ENCODE data around the gene PHETA1. TPM values are rescaled to one million over a fixed set of nuclear protein-coding genes. Genes with fewer than 3 reads are reported as not detected.
"Not testable (repeated sequence)": the region's sequence is repeated elsewhere in the genome, so short reads cannot be mapped to it uniquely, and the experiment has no call there.

PHETA1 gene
- polyA plus RNA-seq, 2 of the 4 experiments (the other 2 are of a cell fraction): 2.9 to 7.1 TPM

DNA sequence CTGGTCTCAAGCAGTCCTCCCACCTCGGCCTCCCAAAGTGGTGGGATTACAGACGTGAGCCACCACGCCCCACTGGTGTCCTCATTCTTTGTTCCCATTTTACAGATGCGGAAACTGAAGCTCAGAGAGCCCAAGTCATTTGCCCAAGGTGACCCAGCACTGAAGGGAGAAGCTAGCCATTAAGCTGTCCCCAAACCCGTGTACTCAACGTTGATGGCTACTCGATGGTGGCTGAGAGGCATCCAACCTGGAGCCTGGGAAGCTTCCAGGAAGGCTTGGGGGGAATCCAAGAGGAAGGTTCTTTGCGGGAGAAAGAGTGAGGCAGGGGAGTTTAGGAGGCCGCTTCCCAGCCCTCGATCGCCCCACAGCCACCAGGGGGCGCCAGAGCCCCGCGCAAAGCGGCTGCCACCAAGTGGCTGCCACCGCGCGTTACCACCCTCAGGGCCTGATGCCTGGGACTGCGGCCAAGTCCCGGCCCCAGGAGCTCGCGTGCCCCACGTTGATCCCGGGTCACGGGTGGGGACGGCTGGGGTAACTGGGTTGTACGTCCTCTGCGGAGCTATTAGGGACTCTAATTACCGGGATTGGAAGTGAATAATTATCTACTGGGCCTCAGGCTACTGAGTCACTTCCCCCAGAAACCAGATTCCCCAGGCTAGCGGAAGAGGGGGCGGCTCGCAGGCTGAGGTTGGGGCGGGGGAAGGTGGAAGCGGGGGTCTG is 28.0 kb upstream of the PHETA1 start:
- FAIRE-seq (no peak), DNase-seq (ENCODE audit: low read depth in 1 of 2, low spot score in 1 of 2) (peak; percentile 85 to 87), ATAC-seq (peak; percentile 87 to 97)
- 4% methylated on average over 24 of the region's 34 CpGs for WGBS (ENCODE audit: missing lambda C conversion rate)
- Histone ChIP-seq H3K4me1 (peaks cover 6% of the 10 kb centered on the region; the same call in 1 of the 3 replicates), H3K27ac (peak overlapping the region; percentile 66 to 83), H3K4me2 (peak overlapping the region; percentile 77), H3K4me3 (peak overlapping the region; percentile 33), H3K9me3 (no peaks in the 10 kb centered on the region)
- ChIA-PET POLR2A (interaction anchor here (1.4 kb wide), 1 partner anchor 55 kb away, joined by 4 read pairs; no protein-coding TSS in a partner anchor), CTCF (interaction anchor here (0.6 to 8.9 kb wide), 90 partner anchors 8 to 515 kb away, joined by 3 to 240 read pairs (median 5); partner anchors contain the start of genes PHETA1 and SH2B3)
- TF ChIP-seq POLR2AphosphoS2 (conservative IDR thresholded peaks at IDR 0.05; ENCODE audit: low read length) (no peak), TFCP2L1 (CRISPR knock-in tag; IDR thresholded peaks at IDR 0.05) (no peak), FOSL2 (IDR thresholded peaks at IDR 0.05) (no peak), FOSL2 (CRISPR knock-in tag; IDR thresholded peaks at IDR 0.05) (peak; percentile 47), RAD21 (conservative IDR thresholded peaks at IDR 0.05 in 1 of 2, IDR thresholded peaks at IDR 0.05 in 1 of 2) (peak; percentile 96 to 97), SMC3 (IDR thresholded peaks at IDR 0.05) (peak; percentile 96), ZFP36 (IDR thresholded peaks at IDR 0.05; ENCODE audit: borderline replicate concordance, partially characterized antibody) (peak; percentile 75), ESRRA (IDR thresholded peaks at IDR 0.05; ENCODE audit: borderline replicate concordance, low read length) (no peak), NFE2L2 (conservative IDR thresholded peaks at IDR 0.05; ENCODE audit: low read length) (no peak), KDM1A (IDR thresholded peaks at IDR 0.05; ENCODE audit: low read depth) (peak; percentile 94)
- TF ChIP-seq, protein P1, sequence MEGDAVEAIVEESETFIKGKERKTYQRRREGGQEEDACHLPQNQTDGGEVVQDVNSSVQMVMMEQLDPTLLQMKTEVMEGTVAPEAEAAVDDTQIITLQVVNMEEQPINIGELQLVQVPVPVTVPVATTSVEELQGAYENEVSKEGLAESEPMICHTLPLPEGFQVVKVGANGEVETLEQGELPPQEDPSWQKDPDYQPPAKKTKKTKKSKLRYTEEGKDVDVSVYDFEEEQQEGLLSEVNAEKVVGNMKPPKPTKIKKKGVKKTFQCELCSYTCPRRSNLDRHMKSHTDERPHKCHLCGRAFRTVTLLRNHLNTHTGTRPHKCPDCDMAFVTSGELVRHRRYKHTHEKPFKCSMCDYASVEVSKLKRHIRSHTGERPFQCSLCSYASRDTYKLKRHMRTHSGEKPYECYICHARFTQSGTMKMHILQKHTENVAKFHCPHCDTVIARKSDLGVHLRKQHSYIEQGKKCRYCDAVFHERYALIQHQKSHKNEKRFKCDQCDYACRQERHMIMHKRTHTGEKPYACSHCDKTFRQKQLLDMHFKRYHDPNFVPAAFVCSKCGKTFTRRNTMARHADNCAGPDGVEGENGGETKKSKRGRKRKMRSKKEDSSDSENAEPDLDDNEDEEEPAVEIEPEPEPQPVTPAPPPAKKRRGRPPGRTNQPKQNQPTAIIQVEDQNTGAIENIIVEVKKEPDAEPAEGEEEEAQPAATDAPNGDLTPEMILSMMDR (IDR thresholded peaks at IDR 0.05): peak; percentile 99
- TF ChIP-seq, protein P2, sequence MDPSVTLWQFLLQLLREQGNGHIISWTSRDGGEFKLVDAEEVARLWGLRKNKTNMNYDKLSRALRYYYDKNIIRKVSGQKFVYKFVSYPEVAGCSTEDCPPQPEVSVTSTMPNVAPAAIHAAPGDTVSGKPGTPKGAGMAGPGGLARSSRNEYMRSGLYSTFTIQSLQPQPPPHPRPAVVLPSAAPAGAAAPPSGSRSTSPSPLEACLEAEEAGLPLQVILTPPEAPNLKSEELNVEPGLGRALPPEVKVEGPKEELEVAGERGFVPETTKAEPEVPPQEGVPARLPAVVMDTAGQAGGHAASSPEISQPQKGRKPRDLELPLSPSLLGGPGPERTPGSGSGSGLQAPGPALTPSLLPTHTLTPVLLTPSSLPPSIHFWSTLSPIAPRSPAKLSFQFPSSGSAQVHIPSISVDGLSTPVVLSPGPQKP (IDR thresholded peaks at IDR 0.05; ENCODE audit: low read depth, low read length): no peak
- TF ChIP-seq, protein P3, sequence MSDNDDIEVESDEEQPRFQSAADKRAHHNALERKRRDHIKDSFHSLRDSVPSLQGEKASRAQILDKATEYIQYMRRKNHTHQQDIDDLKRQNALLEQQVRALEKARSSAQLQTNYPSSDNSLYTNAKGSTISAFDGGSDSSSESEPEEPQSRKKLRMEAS (IDR thresholded peaks at IDR 0.05): peak; percentile 67

DNA sequence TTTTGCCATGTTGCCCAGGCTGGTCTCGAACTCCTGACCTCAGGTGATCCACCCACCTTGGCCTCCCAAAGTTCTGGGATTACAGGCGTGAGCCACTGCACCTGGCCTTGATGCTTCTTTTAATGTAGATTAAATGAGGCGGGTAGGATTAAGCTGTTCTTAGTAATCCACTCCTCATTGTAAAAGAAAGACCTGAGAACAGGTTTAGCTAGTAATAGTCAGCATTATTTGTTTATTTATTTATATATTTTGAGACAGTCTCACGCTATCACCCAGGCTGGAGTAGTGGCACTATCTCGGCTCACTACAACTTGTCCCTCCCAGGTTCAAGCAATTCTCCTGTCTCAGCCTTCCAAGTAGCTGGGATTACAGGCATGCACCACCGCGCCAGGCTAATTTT is 27.4 kb upstream of the PHETA1 start:
- ChIA-PET CTCF (interaction anchor here (0.6 to 8.9 kb wide), 72 partner anchors 8 to 514 kb away, joined by 3 to 240 read pairs (median 6); partner anchors contain the start of genes PHETA1 and SH2B3), POLR2A (interaction anchor here (1.4 kb wide), 1 partner anchor 56 kb away, joined by 4 read pairs; no protein-coding TSS in a partner anchor)
- not testable (repeated sequence) for H3K4me3 ChIP-seq; FAIRE-seq; H3K9me3 ChIP-seq; ATAC-seq; H3K4me1 ChIP-seq; DNase-seq (ENCODE audit: low read depth in 1 of 2, low spot score in 1 of 2); H3K27ac ChIP-seq; H3K4me2 ChIP-seq
- WGBS (ENCODE audit: missing lambda C conversion rate): 78% methylated on average over 7 of the region's 7 CpGs

DNA sequence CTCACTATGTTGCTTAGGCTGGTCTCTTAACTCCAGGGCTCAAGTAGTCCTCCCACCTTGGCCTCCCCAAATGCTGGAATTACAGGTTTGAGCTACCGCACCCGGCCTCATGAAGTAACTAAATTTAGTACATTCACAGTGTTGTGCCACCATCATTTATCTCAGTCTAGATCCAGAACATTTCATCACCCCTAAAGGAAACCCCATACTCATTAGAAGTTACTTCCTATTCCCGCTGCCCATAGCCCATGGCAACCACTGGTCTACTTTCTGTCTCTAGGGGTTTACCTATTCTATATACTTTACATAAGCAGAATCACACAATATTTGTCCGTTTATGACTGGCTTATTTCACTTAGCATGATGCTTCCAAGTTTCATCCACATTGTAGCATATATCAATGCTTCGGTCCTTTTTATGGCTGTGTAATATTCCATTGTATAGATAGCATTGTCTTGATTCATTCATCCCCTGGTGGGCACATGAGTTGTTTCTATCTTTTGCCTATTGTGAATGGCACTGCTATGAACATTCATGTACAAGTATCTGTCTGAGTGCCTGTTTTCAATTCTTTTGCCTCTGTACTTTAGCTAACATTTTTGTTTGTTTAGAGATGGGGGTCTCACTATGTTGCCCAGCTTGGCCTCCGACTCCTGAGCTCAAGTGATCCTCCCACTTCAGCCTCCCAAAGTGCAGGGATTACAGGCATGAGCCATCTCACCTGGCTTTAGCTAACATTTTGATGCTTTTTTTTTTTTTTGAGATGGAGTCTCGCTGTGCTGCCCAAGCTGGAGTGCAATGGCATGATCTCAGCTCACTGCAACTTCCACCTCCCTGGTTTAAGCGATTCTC is 26.7 kb upstream of the PHETA1 start:
- ChIA-PET CTCF (interaction anchor here (0.6 to 8.9 kb wide), 26 partner anchors 9 to 514 kb away, joined by 3 to 240 read pairs (median 12); partner anchors contain the start of gene PHETA1), POLR2A (no interaction called here)
- H3K27ac ChIP-seq: no peak overlapping the region
- DNase-seq (ENCODE audit: low read depth in 1 of 2, low spot score in 1 of 2) (no peak), FAIRE-seq (no peak), ATAC-seq (no peak)
- no peak overlapping the region for H3K4me2 ChIP-seq
- 90% methylated on average over 8 of the region's 8 CpGs for WGBS (ENCODE audit: missing lambda C conversion rate)
- H3K9me3 ChIP-seq: no peaks in the 10 kb centered on the region
- peaks cover 6% of the 10 kb centered on the region; the same call in 1 of the 3 replicates for H3K4me1 ChIP-seq
- peak; percentile 35; the same call in 1 of the 2 replicates for TF ChIP-seq KDM1A (IDR thresholded peaks at IDR 0.05; ENCODE audit: low read depth)
- TF ChIP-seq, protein P4, sequence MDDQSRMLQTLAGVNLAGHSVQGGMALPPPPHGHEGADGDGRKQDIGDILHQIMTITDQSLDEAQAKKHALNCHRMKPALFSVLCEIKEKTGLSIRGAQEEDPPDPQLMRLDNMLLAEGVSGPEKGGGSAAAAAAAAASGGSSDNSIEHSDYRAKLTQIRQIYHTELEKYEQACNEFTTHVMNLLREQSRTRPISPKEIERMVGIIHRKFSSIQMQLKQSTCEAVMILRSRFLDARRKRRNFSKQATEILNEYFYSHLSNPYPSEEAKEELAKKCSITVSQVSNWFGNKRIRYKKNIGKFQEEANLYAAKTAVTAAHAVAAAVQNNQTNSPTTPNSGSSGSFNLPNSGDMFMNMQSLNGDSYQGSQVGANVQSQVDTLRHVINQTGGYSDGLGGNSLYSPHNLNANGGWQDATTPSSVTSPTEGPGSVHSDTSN (IDR thresholded peaks at IDR 0.05): no peak
- H3K4me3 ChIP-seq: no peak overlapping the region

Measured in A549 (cell line).